Measurements from ENCODE around the gene PCK1.

- TF ChIP-seq CTCF (IDR thresholded peaks at IDR 0.05; ENCODE audit: low read depth, low read length): no peak
- TF ChIP-seq EZH2phosphoT487 (IDR thresholded peaks at IDR 0.05; ENCODE audit: low read depth): no peak
These were observed 48.4 kb downstream of the PCK1 start for GRCh38 chr20:57609086-57609841.

Data from OCI-LY3 (cell line).